ENCODE results near the gene CNPY2. TPM values are rescaled to one million over a fixed set of nuclear protein-coding genes. Genes with fewer than 3 reads are reported as not detected.

The CNPY2 gene
- total and polyA plus RNA-seq, 2 of the 13 experiments (the other 11 are each of a cell fraction or from before 2014, with no cell fraction given): 285 to 356 TPM

DNA sequence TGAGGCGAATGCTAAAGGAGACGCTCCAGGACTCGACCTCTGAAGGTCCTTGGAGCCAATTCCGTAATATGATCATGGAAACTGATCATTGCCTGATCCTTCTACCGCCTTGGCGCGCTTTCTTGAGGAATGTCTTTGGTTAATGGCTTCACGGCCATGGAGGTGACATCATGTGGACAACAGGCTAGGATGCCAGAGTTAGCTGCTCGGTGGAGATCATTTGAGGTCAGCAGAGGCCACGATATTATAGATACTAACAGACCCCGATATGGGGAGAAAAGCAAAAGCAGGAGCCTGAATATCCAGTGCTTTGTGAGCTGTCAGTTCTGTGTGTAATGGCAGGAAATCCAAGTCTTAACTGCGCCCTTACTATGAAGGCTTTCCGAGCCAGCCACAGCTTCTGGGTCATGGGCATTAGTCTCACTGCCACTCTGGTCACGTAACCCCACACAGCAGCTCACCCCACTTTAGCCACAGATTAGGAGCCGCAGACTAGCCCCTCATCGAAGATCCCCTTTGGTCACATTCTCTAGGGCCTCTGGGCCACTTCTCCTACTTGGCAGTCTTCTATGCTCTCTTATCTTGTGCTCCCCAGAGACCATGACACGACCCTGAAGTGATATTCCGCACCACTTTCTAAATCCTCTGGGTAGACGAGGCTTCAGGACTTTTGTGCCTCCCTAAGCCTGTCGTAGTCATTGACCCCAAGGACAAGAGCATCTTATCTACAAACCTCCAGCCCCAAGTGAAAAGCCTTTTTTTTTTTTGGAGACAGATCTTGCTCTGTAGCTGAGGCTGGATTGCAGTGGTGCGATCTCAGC, 14.9 kb downstream of the CNPY2 start (continued):
- TF ChIP-seq ZBTB38 (CRISPR knock-in tag; IDR thresholded peaks at IDR 0.05): peak; percentile 26; the same call in 1 of the 2 replicates
- peak; percentile 1; the same call in 1 of the 2 replicates for TF ChIP-seq KDM5A (IDR thresholded peaks at IDR 0.05; ENCODE audit: borderline replicate concordance, low read length)
- no peak for TF ChIP-seq MBD4 (IDR thresholded peaks at IDR 0.05; ENCODE audit: borderline replicate concordance, low read length)
- TF ChIP-seq SIX4 (CRISPR knock-in tag; IDR thresholded peaks at IDR 0.05): 0 out of 2 replicates have a peak, but pooled peaks have one; percentile 3
- TF ChIP-seq ZC3H13 (CRISPR knock-in tag; IDR thresholded peaks at IDR 0.05): 0 out of 2 replicates have a peak, but pooled peaks have one; percentile 13
- no peak for TF ChIP-seq FOSL1 (CRISPR knock-in tag; IDR thresholded peaks at IDR 0.05; ENCODE audit: borderline replicate concordance)
- TF ChIP-seq ZNF335 (CRISPR knock-in tag; IDR thresholded peaks at IDR 0.05): peak; percentile 97
- 0 out of 2 replicates have a peak, but pooled peaks have one; percentile 2 for TF ChIP-seq ZSCAN29 (CRISPR knock-in tag; conservative IDR thresholded peaks at IDR 0.05)
- 0 out of 2 replicates have a peak, but pooled peaks have one; percentile 48 for TF ChIP-seq SMYD3 (CRISPR knock-in tag; IDR thresholded peaks at IDR 0.05)
- no peak for TF ChIP-seq ZNF276 (CRISPR knock-in tag; IDR thresholded peaks at IDR 0.05; ENCODE audit: low read depth)
- 0 out of 2 replicates have a peak, but pooled peaks have one; percentile 41 for TF ChIP-seq ZNF446 (CRISPR knock-in tag; IDR thresholded peaks at IDR 0.05)
- TF ChIP-seq ZNF7 (CRISPR knock-in tag; IDR thresholded peaks at IDR 0.05): no peak
- peak; percentile 26; the same call in 1 of the 2 replicates for TF ChIP-seq ARID2 (CRISPR knock-in tag; IDR thresholded peaks at IDR 0.05; ENCODE audit: borderline replicate concordance)
- TF ChIP-seq CTCF (CRISPR knock-in tag; IDR thresholded peaks at IDR 0.05): no peak
- no peak for TF ChIP-seq MLX (CRISPR knock-in tag; IDR thresholded peaks at IDR 0.05)
- 0 out of 2 replicates have a peak, but pooled peaks have one; percentile 8 for TF ChIP-seq ZNF850 (CRISPR knock-in tag; conservative IDR thresholded peaks at IDR 0.05)
- no peak for TF ChIP-seq SP1 (IDR thresholded peaks at IDR 0.05)
- no peak for TF ChIP-seq SP1 (CRISPR knock-in tag; IDR thresholded peaks at IDR 0.05)
- no peak for TF ChIP-seq RFXAP (CRISPR knock-in tag; IDR thresholded peaks at IDR 0.05; ENCODE audit: borderline replicate concordance)
- no peak for TF ChIP-seq RELA (CRISPR knock-in tag; IDR thresholded peaks at IDR 0.05)
- TF ChIP-seq BRD4 (CRISPR knock-in tag; IDR thresholded peaks at IDR 0.05): 0 out of 2 replicates have a peak, but pooled peaks have one; percentile 24
- 0 out of 2 replicates have a peak, but pooled peaks have one; percentile 21 for TF ChIP-seq CREM (IDR thresholded peaks at IDR 0.05)
- TF ChIP-seq CREM (CRISPR knock-in tag; IDR thresholded peaks at IDR 0.05): no peak
- TF ChIP-seq CHD4 (IDR thresholded peaks at IDR 0.05; ENCODE audit: borderline replicate concordance, low read length): 0 out of 2 replicates have a peak, but pooled peaks have one; percentile 21
- TF ChIP-seq SOX13 (IDR thresholded peaks at IDR 0.05): no peak
- peak in 1 of 2 experiments; percentile 17; a peak in 1 of 4 replicates for TF ChIP-seq SOX13 (CRISPR knock-in tag; conservative IDR thresholded peaks at IDR 0.05 in 1 of 2, IDR thresholded peaks at IDR 0.05 in 1 of 2)
- TF ChIP-seq ZNF354B (CRISPR knock-in tag; IDR thresholded peaks at IDR 0.05): 0 out of 2 replicates have a peak, but pooled peaks have one; percentile 31

Measured in HepG2 (cell line).